CD14-positive monocyte (primary cell): ENCODE measurements around the gene CDC6. TPM values are rescaled to one million over a fixed set of nuclear protein-coding genes. Genes with fewer than 3 reads are reported as not detected.
A peak's percentile ranks its signal among the peaks of the same experiment; 100 is the strongest.

Experiments used
- DNase-seq, 3 donors: peaks; one replicate each; pipeline ENCODE4 v3.0.0-alpha.2; 2011 to 2022
- H2AFZ ChIP-seq: 2 replicates; pipeline ENCODE4 v1.6.0; 2012; ENCODE audit warnings: mild to moderate bottlenecking, low read depth, low read length, inconsistent platforms; ENCODE audit not compliant: insufficient read depth, poor library complexity, severe bottlenecking
- H3K27ac ChIP-seq, 2 donors: 1 replicate in 1 of 2; 2 replicates in 1 of 2; pipeline ENCODE4 v1.5.1; 2012 to 2013; ENCODE audit warnings: low read length in 2 of 2, control low read depth in 1 of 2, inconsistent platforms in 1 of 2, low read depth in 1 of 2, mild to moderate bottlenecking in 1 of 2
- H3K27me3 ChIP-seq, 2 donors: one replicate each; pipeline versions ENCODE4 v1.6.0 to v1.6.1; 2011 to 2013; ENCODE audit warnings: low read length in 2 of 2; ENCODE audit not compliant: control insufficient read depth in 2 of 2, insufficient read depth in 2 of 2
- H3K36me3 ChIP-seq, 2 donors: replicated peaks in 1 of 2; 1 replicate in 1 of 2; 2 replicates in 1 of 2; pipeline versions ENCODE4 v1.5.1 to v1.6.1; 2012 to 2013; ENCODE audit warnings: low read length in 2 of 2, control low read depth in 1 of 2, inconsistent platforms in 1 of 2, mild to moderate bottlenecking in 1 of 2; ENCODE audit not compliant: insufficient read depth in 2 of 2, control insufficient read depth in 1 of 2
- H3K4me1 ChIP-seq, 2 donors: 1 replicate in 1 of 2; 2 replicates in 1 of 2; pipeline versions ENCODE4 v1.5.1 to v1.6.1; 2012 to 2013; ENCODE audit warnings: low read length in 2 of 2, control low read depth in 1 of 2, inconsistent platforms in 1 of 2, mild to moderate bottlenecking in 1 of 2, moderate library complexity in 1 of 2; ENCODE audit not compliant: insufficient read depth in 2 of 2, control insufficient read depth in 1 of 2
- H3K4me2 ChIP-seq: replicated peaks from 2 replicates; pipeline ENCODE3; 2012; ENCODE audit warnings: low read length, moderate library complexity, mild to moderate bottlenecking; ENCODE audit not compliant: poor library complexity, severe bottlenecking; ENCODE audit errors: extremely low read depth
- H3K4me3 ChIP-seq, 3 experiments: fragments of 200-600 bp in 1 of 3; sonication (generic) in 1 of 3; replicated peaks in 1 of 3; 1 replicate in 2 of 3; 2 replicates in 1 of 3; pipeline ENCODE4 v1.5.1; 2011 to 2013; ENCODE audit warnings: low read length in 3 of 3, mild to moderate bottlenecking in 3 of 3, control low read depth in 2 of 3, low read depth in 2 of 3, inconsistent platforms in 1 of 3, moderate library complexity in 1 of 3
- H3K79me2 ChIP-seq: 2 replicates; pipeline ENCODE4 v1.6.0; 2012; ENCODE audit warnings: mild to moderate bottlenecking, control low read depth, inconsistent platforms, low read length, moderate library complexity; ENCODE audit not compliant: insufficient read depth
- H3K9ac ChIP-seq: 2 replicates; pipeline ENCODE4 v1.6.0; 2017; ENCODE audit warnings: low read length, mild to moderate bottlenecking; ENCODE audit not compliant: insufficient read depth, poor library complexity, severe bottlenecking
- H3K9me3 ChIP-seq, 2 donors: replicated peaks in 1 of 2; 1 replicate in 1 of 2; 2 replicates in 1 of 2; pipeline versions ENCODE4 v1.5.1 to v1.6.1; 2012 to 2013; ENCODE audit warnings: low read length in 2 of 2, control low read depth in 1 of 2; ENCODE audit not compliant: control insufficient read depth in 1 of 2, insufficient read depth in 1 of 2
- H4K20me1 ChIP-seq: 2 replicates; pipeline ENCODE4 v1.6.0; 2012; ENCODE audit warnings: mild to moderate bottlenecking, low read length, control low read depth, moderate library complexity; ENCODE audit not compliant: insufficient read depth
- H3K27ac Mint-ChIP-seq, 7 donors: one replicate each; pipeline ENCODE4 v1.8.0; 2020; ENCODE audit warnings: mild to moderate bottlenecking in 7 of 7, mixed read lengths in 7 of 7, moderate library complexity in 6 of 7, inconsistent platforms in 2 of 7
- H3K27me3 Mint-ChIP-seq, 3 donors: one replicate each; pipeline ENCODE4 v1.8.0; 2021 to 2022; ENCODE audit warnings: low read depth in 3 of 3, mild to moderate bottlenecking in 3 of 3, mixed read lengths in 3 of 3, moderate library complexity in 3 of 3, inconsistent platforms in 1 of 3
- H3K36me3 Mint-ChIP-seq, 2 donors: one replicate each; pipeline ENCODE4 v1.8.0; 2020; ENCODE audit warnings: mixed read lengths in 2 of 2, inconsistent platforms in 1 of 2, mild to moderate bottlenecking in 1 of 2
- H3K4me1 Mint-ChIP-seq: one replicate; pipeline ENCODE4 v1.8.0; 2020; ENCODE audit warnings: mild to moderate bottlenecking, mixed read lengths
- H3K4me3 Mint-ChIP-seq, 2 donors: one replicate each; pipeline ENCODE4 v1.8.0; 2020; ENCODE audit warnings: mild to moderate bottlenecking in 2 of 2, mixed read lengths in 2 of 2, moderate library complexity in 1 of 2
- H3K9me3 Mint-ChIP-seq, 7 donors: one replicate each; pipeline ENCODE4 v1.8.0; 2020 to 2022; ENCODE audit warnings: mixed read lengths in 7 of 7, mild to moderate bottlenecking in 6 of 7, moderate library complexity in 6 of 7, inconsistent platforms in 2 of 7
- CTCF ChIP-seq: fragments of 200-600 bp; IDR thresholded peaks from one replicate; pipeline ENCODE4 v1.8.0; 2022; ENCODE audit warnings: antibody characterized with exemption, mild to moderate bottlenecking
- WGBS: methylation state at CpG from one replicate; pipeline ENCODE4 v1.1.5; 2013; ENCODE audit warnings: missing lambda C conversion rate; ENCODE audit not compliant: insufficient coverage; 5-methylcytosine and 5-hydroxymethylcytosine counted together
- intact Hi-C, 2 donors: fragments of 100-400 bp; cut with micrococcal nuclease; formaldehyde crosslinking; loops; one replicate each; pipeline versions ENCODE4 v1.15.0 to v1.15.1; 2023
- polyA plus RNA-seq, 3 donors: library from polyadenylated mRNA; depleted of rRNA in 1 of 3; unstranded in 2 of 3; stranded (reverse) in 1 of 3; fragments of 300-500 nt in 2 of 3; fragments of >200 nt in 1 of 3; fragmentation: Illumina TruSeq in 2 of 3; gene quantifications; 1 replicate in 2 of 3; 2 replicates in 1 of 3; pipeline ENCODE4 v1.2.3, GENCODE V29; 2012 to 2021

CDC6 gene
- polyA plus RNA-seq, 3 donors, result 0.11 to 0.21 TPM; not detected in 1

DNA sequence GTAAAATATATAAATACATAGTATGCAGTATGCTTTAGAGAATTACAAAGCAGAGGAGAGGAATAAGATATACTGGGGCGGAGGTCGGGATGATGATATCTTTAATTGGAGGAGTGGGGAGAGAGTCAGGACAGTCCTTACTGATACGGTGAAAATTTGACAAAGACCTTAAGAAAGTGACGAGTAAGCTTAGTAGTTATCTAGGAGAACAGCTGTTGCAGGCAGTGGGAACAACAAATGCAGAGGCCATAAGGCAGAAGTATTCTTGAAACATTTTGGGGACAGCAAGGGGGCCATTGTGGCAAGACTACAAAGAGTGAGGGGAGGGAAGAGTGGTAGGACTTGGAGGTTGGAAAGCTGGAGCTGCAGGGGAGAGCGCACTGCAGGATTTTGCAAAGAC lies 22.3 kb upstream of the CDC6 start:
- Histone ChIP-seq H3K4me2 (no peak overlapping the region), H3K27ac (no peak overlapping the region), H3K9me3 (no peaks in the 10 kb centered on the region), H3K4me3 (no peak overlapping the region), H3K27me3 (no peaks in the 10 kb centered on the region), H3K79me2 (no peaks in the 10 kb centered on the region), H4K20me1 (peaks cover 30% of the 10 kb centered on the region), H3K36me3 (peaks cover 69 to 92% of the 10 kb centered on the region in 2 donors), H2AFZ (no peak overlapping the region), H3K4me1 (no peaks in the 10 kb centered on the region), H3K9ac (no peak overlapping the region)
- Mint-ChIP-seq H3K9me3 (no peaks in the 10 kb centered on the region), H3K4me1 (no peaks in the 10 kb centered on the region), H3K27ac (no peak overlapping the region), H3K27me3 (peaks cover 0 to 2% (median under 1%) of the 10 kb centered on the region in 3 donors), H3K36me3 (peaks cover 37 to 51% of the 10 kb centered on the region in 2 donors), H3K4me3 (no peak overlapping the region)
- no peak for TF ChIP-seq CTCF
- 99% methylated on average over 5 of the region's 5 CpGs for WGBS
- DNase-seq, result no peak
- intact Hi-C loops, result loop anchor here in 1 of 2 donors (5.0 kb wide), 1 partner anchor 33 kb away; no protein-coding TSS in a partner anchor

DNA sequence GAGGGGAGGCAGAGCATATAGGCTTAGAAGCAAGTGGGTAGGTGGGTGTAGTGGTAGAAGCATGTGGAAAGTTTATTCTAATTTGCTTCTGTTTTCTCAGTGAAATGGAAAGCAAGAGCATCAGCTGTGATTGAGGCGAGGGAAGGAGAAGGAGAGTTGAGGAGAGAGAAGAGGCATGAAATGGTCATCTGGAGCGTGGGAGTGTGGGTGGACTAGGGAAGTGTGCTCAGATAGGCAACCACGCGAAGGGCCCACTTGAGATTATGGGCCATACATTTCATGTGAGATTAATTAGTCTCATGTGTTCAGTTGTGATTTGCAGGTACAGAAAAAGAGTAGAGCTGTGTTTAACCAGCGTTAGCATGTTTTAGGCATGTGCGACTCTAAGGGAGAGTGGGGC lies 20.8 kb upstream of the CDC6 start:
- intact Hi-C loops, result loop anchor here in 1 of 2 donors (5.0 kb wide), 1 partner anchor 35 kb away; no protein-coding TSS in a partner anchor
- 93% methylated on average over 6 of the region's 6 CpGs for WGBS
- H3K27ac ChIP-seq, result peak overlapping the region in 1 of 2 donors; percentile 2

More for the DNA sequence above, 20.8 kb upstream of the CDC6 start:
- no peaks in the 10 kb centered on the region for H3K9me3 Mint-ChIP-seq
- H3K36me3 Mint-ChIP-seq, result peaks cover 37 to 51% of the 10 kb centered on the region in 2 donors
- H3K27me3 ChIP-seq, result no peaks in the 10 kb centered on the region
- no peak for DNase-seq
- peaks cover 22% of the 10 kb centered on the region for H4K20me1 ChIP-seq
- no peak for TF ChIP-seq CTCF
- no peaks in the 10 kb centered on the region for H3K79me2 ChIP-seq
- no peaks in the 10 kb centered on the region for H3K4me1 ChIP-seq
- H3K27ac Mint-ChIP-seq, result no peak overlapping the region
- H3K9ac ChIP-seq, result no peak overlapping the region
- H3K4me2 ChIP-seq, result no peak overlapping the region
- no peaks in the 10 kb centered on the region for H3K9me3 ChIP-seq
- H2AFZ ChIP-seq, result no peak overlapping the region
- peaks cover 68 to 94% of the 10 kb centered on the region in 2 donors for H3K36me3 ChIP-seq
- H3K27me3 Mint-ChIP-seq, result peaks cover 0 to 2% (median 0%) of the 10 kb centered on the region in 3 donors
- no peak overlapping the region for H3K4me3 Mint-ChIP-seq
- no peak overlapping the region for H3K4me3 ChIP-seq
- no peaks in the 10 kb centered on the region for H3K4me1 Mint-ChIP-seq
